ENCODE results near the gene CCND2.
A peak's percentile ranks its signal among the peaks of the same experiment; 100 is the strongest.

The CCND2 gene

GRCh38 chr12:4273652-4274395, at the start of gene CCND2:
TSS of gene CCND2 (plus strand) at chr12:4273762. CDS start at chr12:4274041, 279 bp downstream.
- WGBS (ENCODE audit: insufficient coverage, insufficient read length), result no CpG with 5 or more reads among the region's 52 CpGs
- H3K4me1 ChIP-seq (ENCODE audit: control insufficient read depth, insufficient read depth, low read length), result peaks cover 5% of the 10 kb centered on the region; the same call in 1 of the 2 replicates
- no peak for DNase-seq (ENCODE audit: low read depth, low spot score)
- H3K36me3 ChIP-seq (ENCODE audit: control insufficient read depth, insufficient read depth, low read length), result peaks cover 15% of the 10 kb centered on the region; the same call in 1 of the 2 replicates
- H3K27me3 ChIP-seq (ENCODE audit: control insufficient read depth, insufficient read depth, low read length), result no peaks in the 10 kb centered on the region; the same call in 1 of the 2 replicates
- no peak within 1 kb of the TSS for H3K27ac ChIP-seq (ENCODE audit: low read length)
- H3K9me3 ChIP-seq (ENCODE audit: control insufficient read depth, insufficient read depth, low read length), result no peaks in the 10 kb centered on the region
- H3K4me3 ChIP-seq (ENCODE audit: low read length), result peak within 1 kb of the TSS; percentile 91

- WGBS (ENCODE audit: insufficient coverage, insufficient read length), result no CpG with 5 or more reads among the region's 15 CpGs
- Histone ChIP-seq H3K27ac (ENCODE audit: low read length) (no peak overlapping the region), H3K4me3 (ENCODE audit: low read length) (no peak overlapping the region), H3K36me3 (ENCODE audit: control insufficient read depth, insufficient read depth, low read length) (no peaks in the 10 kb centered on the region), H3K27me3 (ENCODE audit: control insufficient read depth, insufficient read depth, low read length) (no peaks in the 10 kb centered on the region), H3K9me3 (ENCODE audit: control insufficient read depth, insufficient read depth, low read length) (no peaks in the 10 kb centered on the region), H3K4me1 (ENCODE audit: control insufficient read depth, insufficient read depth, low read length) (no peaks in the 10 kb centered on the region)
- DNase-seq (ENCODE audit: low read depth, low spot score), result no peak
These were observed 49.2 kb upstream of the CCND2 start for GRCh38 chr12:4224206-4224889.

- H3K4me3 ChIP-seq (ENCODE audit: low read length), result no peak overlapping the region
- no peaks in the 10 kb centered on the region for H3K4me1 ChIP-seq (ENCODE audit: control insufficient read depth, insufficient read depth, low read length)
- no CpG with 5 or more reads among the region's 3 CpGs for WGBS (ENCODE audit: insufficient coverage, insufficient read length)
- no peaks in the 10 kb centered on the region for H3K9me3 ChIP-seq (ENCODE audit: control insufficient read depth, insufficient read depth, low read length)
- DNase-seq (ENCODE audit: low read depth, low spot score), result no peak
- H3K27me3 ChIP-seq (ENCODE audit: control insufficient read depth, insufficient read depth, low read length), result no peaks in the 10 kb centered on the region
- H3K27ac ChIP-seq (ENCODE audit: low read length), result no peak overlapping the region
- H3K36me3 ChIP-seq (ENCODE audit: control insufficient read depth, insufficient read depth, low read length), result no peaks in the 10 kb centered on the region
These were observed 48.0 kb upstream of the CCND2 start for GRCh38 chr12:4225571-4225970.

DNA sequence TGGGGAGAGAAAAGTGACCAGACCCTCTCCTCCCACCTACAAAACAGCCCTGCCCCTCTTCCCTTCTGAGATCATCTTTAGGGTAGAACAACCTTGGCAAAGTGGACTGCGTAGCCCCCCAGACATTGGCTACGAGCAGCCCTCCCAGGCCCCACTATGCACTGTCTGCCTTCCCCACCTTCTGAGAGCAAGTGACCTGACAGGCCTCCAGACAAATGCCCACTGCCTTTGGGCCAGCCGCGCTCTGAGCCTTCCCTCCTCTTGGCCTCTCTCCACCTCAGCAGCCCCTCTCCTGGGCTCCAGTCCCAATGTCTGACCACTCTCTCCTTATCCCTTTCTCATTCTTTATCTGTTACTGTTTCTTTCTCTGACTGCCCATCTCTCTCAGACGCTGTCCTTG, 46.5 kb upstream of the CCND2 start:
- no peaks in the 10 kb centered on the region for H3K36me3 ChIP-seq (ENCODE audit: control insufficient read depth, insufficient read depth, low read length)
- no peak overlapping the region for H3K27ac ChIP-seq (ENCODE audit: low read length)
- DNase-seq (ENCODE audit: low read depth, low spot score), result no peak
- H3K9me3 ChIP-seq (ENCODE audit: control insufficient read depth, insufficient read depth, low read length), result no peaks in the 10 kb centered on the region
- H3K4me3 ChIP-seq (ENCODE audit: low read length), result no peak overlapping the region
- no peaks in the 10 kb centered on the region for H3K27me3 ChIP-seq (ENCODE audit: control insufficient read depth, insufficient read depth, low read length)
- H3K4me1 ChIP-seq (ENCODE audit: control insufficient read depth, insufficient read depth, low read length), result no peaks in the 10 kb centered on the region
- no CpG with 5 or more reads among the region's 5 CpGs for WGBS (ENCODE audit: insufficient coverage, insufficient read length)

GRCh38 chr12:4228122-4228580, 45.4 kb upstream of the CCND2 start:
- H3K27me3 ChIP-seq (ENCODE audit: control insufficient read depth, insufficient read depth, low read length), result no peaks in the 10 kb centered on the region
- H3K4me1 ChIP-seq (ENCODE audit: control insufficient read depth, insufficient read depth, low read length), result no peaks in the 10 kb centered on the region
- no CpG with 5 or more reads among the region's 18 CpGs for WGBS (ENCODE audit: insufficient coverage, insufficient read length)
- DNase-seq (ENCODE audit: low read depth, low spot score), result peak; percentile 35
- H3K4me3 ChIP-seq (ENCODE audit: low read length), result peak overlapping the region; percentile 2; the same call in 1 of the 2 replicates
- H3K36me3 ChIP-seq (ENCODE audit: control insufficient read depth, insufficient read depth, low read length), result no peaks in the 10 kb centered on the region
- no peak overlapping the region for H3K27ac ChIP-seq (ENCODE audit: low read length)
- no peaks in the 10 kb centered on the region for H3K9me3 ChIP-seq (ENCODE audit: control insufficient read depth, insufficient read depth, low read length)

DNA sequence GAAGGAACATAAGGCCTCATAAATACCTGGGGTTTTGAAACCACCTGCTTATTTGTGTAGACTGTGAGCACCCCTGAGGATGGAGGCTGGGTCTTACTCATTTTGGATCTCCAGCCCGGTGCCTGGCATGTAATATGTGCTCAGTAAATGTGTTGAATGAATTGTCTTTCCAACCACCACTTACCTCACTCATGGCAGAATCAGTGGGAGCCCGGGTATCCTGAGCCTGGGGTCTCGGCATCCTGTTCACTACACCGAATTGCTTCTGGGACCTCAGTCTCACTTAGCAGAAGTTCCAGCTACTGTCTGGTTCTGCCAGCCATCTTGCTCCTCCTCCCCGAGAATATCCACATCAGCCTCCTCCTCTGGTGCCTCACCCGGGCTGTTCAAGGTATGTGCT, 43.0 kb upstream of the CCND2 start:
- no peaks in the 10 kb centered on the region for H3K4me1 ChIP-seq (ENCODE audit: control insufficient read depth, insufficient read depth, low read length)
- H3K4me3 ChIP-seq (ENCODE audit: low read length), result no peak overlapping the region
- no peak for DNase-seq (ENCODE audit: low read depth, low spot score)
- H3K36me3 ChIP-seq (ENCODE audit: control insufficient read depth, insufficient read depth, low read length), result no peaks in the 10 kb centered on the region
- no peaks in the 10 kb centered on the region for H3K9me3 ChIP-seq (ENCODE audit: control insufficient read depth, insufficient read depth, low read length)
- no CpG with 5 or more reads among the region's 6 CpGs for whole genome bisulfite sequencing (ENCODE audit: insufficient coverage, insufficient read length)
- no peak overlapping the region for H3K27ac ChIP-seq (ENCODE audit: low read length)
- H3K27me3 ChIP-seq (ENCODE audit: control insufficient read depth, insufficient read depth, low read length), result no peaks in the 10 kb centered on the region

GRCh38 chr12:4238577-4238976, 35.0 kb upstream of the CCND2 start:
- no peaks in the 10 kb centered on the region for H3K36me3 ChIP-seq (ENCODE audit: control insufficient read depth, insufficient read depth, low read length)
- H3K4me1 ChIP-seq (ENCODE audit: control insufficient read depth, insufficient read depth, low read length), result no peaks in the 10 kb centered on the region
- H3K9me3 ChIP-seq (ENCODE audit: control insufficient read depth, insufficient read depth, low read length), result no peaks in the 10 kb centered on the region
- WGBS (ENCODE audit: insufficient coverage, insufficient read length), result no CpG with 5 or more reads among the region's 2 CpGs
- H3K27me3 ChIP-seq (ENCODE audit: control insufficient read depth, insufficient read depth, low read length), result no peaks in the 10 kb centered on the region
- H3K4me3 ChIP-seq (ENCODE audit: low read length), result no peak overlapping the region
- DNase-seq (ENCODE audit: low read depth, low spot score), result no peak
- H3K27ac ChIP-seq (ENCODE audit: low read length), result no peak overlapping the region

GRCh38 chr12:4239746-4240145, 33.8 kb upstream of the CCND2 start:
- no peak for DNase-seq (ENCODE audit: low read depth, low spot score)
- no CpG with 5 or more reads among the region's 4 CpGs for WGBS (ENCODE audit: insufficient coverage, insufficient read length)
- H3K4me3 ChIP-seq (ENCODE audit: low read length), result no peak overlapping the region
- no peaks in the 10 kb centered on the region for H3K9me3 ChIP-seq (ENCODE audit: control insufficient read depth, insufficient read depth, low read length)
- H3K27me3 ChIP-seq (ENCODE audit: control insufficient read depth, insufficient read depth, low read length), result no peaks in the 10 kb centered on the region
- H3K4me1 ChIP-seq (ENCODE audit: control insufficient read depth, insufficient read depth, low read length), result no peaks in the 10 kb centered on the region
- H3K27ac ChIP-seq (ENCODE audit: low read length), result no peak overlapping the region
- H3K36me3 ChIP-seq (ENCODE audit: control insufficient read depth, insufficient read depth, low read length), result no peaks in the 10 kb centered on the region

- no CpG with 5 or more reads among the region's 5 CpGs for WGBS (ENCODE audit: insufficient coverage, insufficient read length)
- Histone ChIP-seq H3K9me3 (ENCODE audit: control insufficient read depth, insufficient read depth, low read length) (no peaks in the 10 kb centered on the region), H3K4me1 (ENCODE audit: control insufficient read depth, insufficient read depth, low read length) (no peaks in the 10 kb centered on the region), H3K4me3 (ENCODE audit: low read length) (no peak overlapping the region), H3K36me3 (ENCODE audit: control insufficient read depth, insufficient read depth, low read length) (no peaks in the 10 kb centered on the region), H3K27me3 (ENCODE audit: control insufficient read depth, insufficient read depth, low read length) (no peaks in the 10 kb centered on the region), H3K27ac (ENCODE audit: low read length) (no peak overlapping the region)
- no peak for DNase-seq (ENCODE audit: low read depth, low spot score)
These were observed 33.3 kb upstream of the CCND2 start for GRCh38 chr12:4240161-4240783.

GRCh38 chr12:4240981-4241380, 32.6 kb upstream of the CCND2 start:
- no peaks in the 10 kb centered on the region for H3K27me3 ChIP-seq (ENCODE audit: control insufficient read depth, insufficient read depth, low read length)
- no peaks in the 10 kb centered on the region for H3K9me3 ChIP-seq (ENCODE audit: control insufficient read depth, insufficient read depth, low read length)
- no peaks in the 10 kb centered on the region for H3K4me1 ChIP-seq (ENCODE audit: control insufficient read depth, insufficient read depth, low read length)
- no peak overlapping the region for H3K27ac ChIP-seq (ENCODE audit: low read length)
- H3K36me3 ChIP-seq (ENCODE audit: control insufficient read depth, insufficient read depth, low read length), result no peaks in the 10 kb centered on the region
- H3K4me3 ChIP-seq (ENCODE audit: low read length), result no peak overlapping the region
- no peak for DNase-seq (ENCODE audit: low read depth, low spot score)
- WGBS (ENCODE audit: insufficient coverage, insufficient read length), result no CpG with 5 or more reads among the region's 5 CpGs

All from iPS DF 6.9 (cell line).